Stimulated activated CD4-positive, alpha-beta T cell treated with anti-CD3 and anti-CD28 coated beads, Interleukin-2, amount 100 ng/mL, for 4 hours (primary cell): Measurements from ENCODE around the gene ADGRD1.

Experiments used
- DNase-seq: peaks from one replicate; pipeline ENCODE4 v3.0.0-alpha.2; 2020; ENCODE audit warnings: low read depth

Gene ADGRD1

DNA sequence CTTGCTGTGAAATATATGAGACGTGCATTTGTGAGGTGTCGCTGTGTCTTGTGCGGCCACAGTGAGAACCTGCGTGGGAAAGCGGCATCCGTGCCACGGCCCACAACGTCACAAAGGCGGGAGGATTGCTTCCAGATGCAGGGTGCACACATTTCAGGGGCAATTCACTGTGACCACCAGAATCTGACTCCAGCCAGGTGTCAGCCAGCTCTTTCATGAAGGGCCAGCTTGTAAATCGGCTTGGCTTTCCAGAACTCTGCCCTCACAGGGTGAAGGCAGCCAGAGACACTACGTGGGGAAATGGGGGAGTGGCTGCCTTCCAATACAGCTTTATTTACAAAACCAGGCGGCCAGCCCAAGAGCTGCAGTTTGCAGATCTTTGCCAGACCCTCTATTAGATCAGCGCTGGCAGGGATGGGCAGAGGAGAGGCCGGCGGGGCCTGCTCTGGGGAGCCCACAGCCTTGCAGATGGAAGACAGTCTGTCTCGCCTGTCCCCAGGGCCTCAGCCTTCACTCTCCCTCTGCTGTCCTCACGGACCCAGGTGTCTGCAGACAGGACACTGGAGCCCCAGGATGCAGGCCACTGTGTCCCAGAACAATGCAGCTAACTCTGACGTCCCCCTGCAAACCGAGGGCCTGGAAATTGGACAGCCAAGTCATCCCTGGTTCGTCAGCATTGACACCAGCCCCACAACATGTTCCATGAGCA is 53.5 kb downstream of the ADGRD1 start:
- no peak for DNase-seq

DNA sequence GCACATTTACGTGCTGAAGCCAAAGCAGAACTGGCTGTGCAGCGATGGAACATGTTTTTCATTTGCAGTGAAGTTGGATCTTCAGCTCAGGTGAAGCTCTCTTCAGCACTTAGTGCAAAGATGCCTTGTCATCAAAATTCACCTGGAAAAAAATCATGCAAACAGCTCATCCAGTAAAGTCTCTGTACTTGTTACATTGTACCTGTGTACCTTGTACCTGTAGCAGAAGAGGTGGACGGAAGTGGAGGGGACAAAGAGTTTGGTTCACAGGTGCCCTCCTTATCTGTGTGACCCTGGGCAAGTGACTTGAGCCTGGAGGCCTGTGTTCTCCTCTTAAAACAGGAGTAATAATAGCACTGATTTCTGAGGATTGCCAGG is 54.0 kb downstream of the ADGRD1 start:
- DNase-seq, result no peak

DNA sequence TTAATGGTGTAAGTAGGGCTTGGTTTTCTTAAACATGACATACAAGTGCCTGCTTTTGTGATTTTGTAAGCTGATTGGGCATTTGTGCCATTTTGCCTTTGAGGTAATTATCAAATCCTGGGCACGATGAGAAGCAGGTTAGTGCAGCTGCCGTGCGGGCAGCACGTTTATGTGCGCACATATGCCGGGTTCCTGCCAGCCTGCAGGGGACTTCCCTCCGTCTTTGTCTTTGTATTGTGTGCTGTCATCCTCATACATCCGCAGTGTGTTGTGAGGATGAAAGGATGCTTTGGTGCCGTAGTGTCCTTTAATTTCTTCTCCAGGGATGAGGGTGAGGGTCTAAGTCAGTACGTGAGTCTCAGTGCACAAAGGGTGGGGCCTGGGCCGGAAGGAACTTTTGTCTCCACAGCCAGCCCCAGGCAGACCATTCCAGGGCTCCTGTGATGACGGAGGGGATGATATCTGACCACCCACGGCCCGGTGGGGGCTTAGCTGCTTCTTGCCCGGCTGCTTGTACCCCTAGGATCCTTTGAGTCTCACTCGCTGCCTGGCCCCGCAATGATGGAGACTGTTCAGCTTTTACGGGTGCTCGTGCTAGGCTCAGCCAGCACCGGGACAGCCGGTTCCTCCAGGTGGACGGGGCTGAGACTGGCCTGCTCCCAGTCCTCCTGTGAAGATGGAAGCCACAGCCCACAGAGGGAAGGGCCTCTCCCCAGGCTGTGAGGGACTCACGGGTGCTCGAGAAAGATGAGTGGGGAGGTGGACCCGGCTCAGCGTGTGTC is 54.6 kb downstream of the ADGRD1 start:
- DNase-seq, result no peak

GRCh38 chr12:131008913-131009270 is 55.2 kb downstream of the ADGRD1 start:
- DNase-seq, result no peak

DNA sequence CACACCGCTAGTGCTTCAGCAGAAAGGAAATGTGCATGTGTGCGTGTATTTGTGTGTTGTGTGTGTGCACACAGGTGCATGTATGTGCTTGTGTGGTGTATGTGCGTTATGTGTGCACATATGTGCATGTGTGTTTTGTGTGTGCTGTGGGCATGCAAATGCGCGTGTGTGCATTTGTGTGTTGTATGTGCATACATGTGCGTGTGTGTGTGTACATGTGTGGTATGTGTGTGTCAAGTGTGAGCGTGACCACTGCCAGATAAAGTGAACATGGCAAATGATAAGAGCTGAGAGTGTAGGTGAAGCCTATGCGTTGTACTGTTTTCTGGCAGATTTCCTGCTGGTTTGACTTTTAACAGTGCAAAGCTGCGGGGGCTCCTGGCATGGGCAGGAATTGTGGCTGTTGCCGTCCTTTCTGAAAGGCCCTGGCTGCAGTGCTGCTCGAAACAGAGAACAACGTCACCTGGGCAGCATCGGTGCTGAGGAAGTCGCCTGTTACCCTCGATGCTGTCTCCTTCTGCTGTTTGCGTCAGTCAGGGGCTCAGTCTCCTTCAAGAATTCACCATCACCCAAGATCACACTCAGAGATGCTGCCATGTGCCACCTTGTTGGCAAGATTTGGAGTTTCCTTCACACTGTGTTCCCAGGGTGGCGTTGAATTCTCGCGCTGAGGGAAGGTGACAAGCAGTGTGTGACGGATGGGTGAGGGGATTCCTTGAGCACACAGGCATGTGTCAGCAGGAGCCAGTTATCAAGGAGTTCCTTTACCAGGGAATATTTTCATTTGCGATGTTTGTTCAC is 56.1 kb downstream of the ADGRD1 start:
- DNase-seq, result no peak

- DNase-seq, result no peak
Observed at GRCh38 chr12:131010396-131011131, 56.9 kb downstream of the ADGRD1 start.

GRCh38 chr12:131011165-131012079 is 57.7 kb downstream of the ADGRD1 start:
- no peak for DNase-seq

DNA sequence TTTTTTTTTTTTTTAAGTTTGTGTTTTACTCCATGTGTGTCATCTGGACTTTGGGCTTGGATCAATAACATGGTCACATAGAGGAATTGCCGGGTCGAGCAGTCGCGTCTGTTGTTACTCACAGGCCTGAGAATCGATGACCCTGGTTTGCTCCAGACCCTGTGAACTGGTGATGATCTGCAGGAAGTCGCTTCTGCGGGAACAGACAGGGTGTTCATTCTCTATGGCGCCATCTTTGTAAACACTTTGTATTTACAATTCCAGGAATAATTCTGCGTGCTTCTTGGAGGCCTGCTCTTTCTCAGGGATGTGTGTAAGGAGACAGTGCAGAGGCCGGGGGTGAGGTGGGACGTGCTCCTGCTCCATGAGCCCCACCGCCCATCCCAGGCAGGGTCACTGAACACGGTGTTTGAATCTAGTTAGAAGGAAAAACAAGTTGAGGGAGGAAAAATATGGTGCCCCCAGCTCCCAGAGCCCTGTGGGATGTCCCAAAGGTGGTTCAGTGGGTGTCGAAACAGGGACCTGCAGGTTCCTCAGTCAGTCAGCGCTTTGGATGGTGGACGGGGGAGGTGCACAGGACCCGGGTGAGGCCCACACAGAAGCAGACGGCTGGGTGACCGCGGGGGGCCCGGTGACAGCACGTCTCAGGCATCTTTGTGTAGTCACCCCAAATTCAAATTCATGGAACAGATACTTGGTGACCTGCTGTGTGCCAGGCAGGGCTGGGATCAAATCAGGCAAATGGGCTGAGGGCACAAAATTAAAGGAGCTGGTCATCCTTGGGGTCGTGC is 58.8 kb downstream of the ADGRD1 start:
- no peak for DNase-seq

DNA sequence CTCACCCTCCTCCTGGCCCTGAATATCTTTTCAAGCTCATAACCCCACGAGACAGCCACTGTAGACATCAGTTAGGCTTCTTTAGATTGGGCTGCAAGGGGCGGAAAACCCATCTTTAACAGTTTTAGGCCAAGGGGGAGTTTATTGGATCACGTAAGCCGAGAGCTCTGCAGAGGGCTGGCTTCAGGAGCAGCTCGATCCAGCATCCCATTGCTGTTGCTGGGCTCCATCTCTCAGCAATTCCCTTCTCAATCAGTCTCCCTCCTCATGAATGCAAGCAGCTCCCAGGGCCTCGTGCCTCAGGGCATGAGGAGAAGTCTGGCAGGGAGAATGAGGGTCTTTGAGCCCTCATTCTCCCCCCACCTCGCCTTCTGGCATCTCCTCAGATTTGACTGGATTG is 59.4 kb downstream of the ADGRD1 start:
- DNase-seq, result no peak

- DNase-seq, result no peak
Observed at GRCh38 chr12:131014343-131014742, 60.6 kb downstream of the ADGRD1 start.

DNA sequence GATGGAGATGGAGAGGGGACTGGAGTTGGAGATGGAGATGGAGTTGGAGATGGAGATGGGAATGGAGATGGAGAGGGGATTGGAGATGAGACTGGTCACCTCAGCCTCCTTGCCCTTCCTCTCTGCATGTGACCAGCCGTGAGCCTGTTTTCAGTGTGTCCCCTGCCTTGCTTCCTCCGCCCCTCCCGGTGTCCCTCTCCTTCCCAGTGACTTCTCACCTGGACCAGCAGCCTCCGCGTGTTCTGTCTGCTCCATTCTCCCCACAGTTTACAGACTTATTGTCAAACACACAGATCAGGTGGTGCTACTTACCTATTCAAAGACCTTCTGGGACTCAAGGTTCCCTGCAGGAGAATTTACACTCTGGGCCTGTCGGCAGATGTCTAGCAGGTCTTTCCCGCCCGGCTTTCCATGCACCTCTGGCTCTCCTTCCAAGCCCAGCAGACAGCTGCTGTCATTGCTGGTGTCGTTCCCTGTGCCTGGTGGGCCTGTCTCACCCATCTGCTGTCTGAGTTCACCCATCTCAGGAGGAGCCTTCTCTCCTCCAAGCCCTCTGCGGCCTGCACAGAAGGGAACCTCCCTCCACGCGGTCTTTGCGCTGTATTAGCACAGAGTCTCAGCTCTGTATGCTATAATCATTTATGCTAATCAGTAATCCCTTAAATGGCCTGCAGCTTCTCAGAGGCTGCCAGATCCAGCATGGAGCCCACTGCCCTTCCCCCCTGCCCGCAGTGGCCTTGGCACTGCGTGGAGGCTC is 62.1 kb downstream of the ADGRD1 start:
- no peak for DNase-seq

- DNase-seq, result no peak
Observed at GRCh38 chr12:131017477-131017991, 63.8 kb downstream of the ADGRD1 start.

DNA sequence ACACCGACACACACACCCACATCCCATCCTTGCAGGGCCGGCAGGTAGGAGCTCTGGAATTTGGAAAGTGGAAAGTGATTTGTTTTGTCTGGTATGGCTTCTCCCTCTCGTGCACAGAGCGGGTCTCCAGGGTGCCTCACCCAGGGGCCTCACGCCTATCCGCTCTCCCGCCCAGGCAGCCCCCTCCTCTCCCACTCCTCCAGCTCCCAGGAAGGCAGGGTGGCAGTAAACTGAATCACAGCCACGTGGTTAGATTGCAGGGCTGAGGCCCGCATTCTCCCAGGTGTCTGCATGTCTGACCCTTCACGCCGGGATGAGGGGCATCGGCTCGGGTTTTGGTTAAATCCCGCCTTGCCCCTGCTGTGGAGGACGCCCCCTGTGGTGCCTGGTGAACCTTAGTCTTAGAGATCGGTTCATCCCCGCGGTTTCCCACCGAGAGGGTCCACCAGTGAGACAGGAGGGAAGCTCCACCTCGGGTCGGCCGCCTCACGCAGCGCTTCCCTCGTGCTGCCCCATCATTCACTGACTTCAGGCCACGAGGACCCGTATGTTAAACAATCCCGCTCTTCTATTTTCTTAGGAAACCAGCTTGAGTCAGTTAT is 64.4 kb downstream of the ADGRD1 start:
- DNase-seq, result no peak

DNA sequence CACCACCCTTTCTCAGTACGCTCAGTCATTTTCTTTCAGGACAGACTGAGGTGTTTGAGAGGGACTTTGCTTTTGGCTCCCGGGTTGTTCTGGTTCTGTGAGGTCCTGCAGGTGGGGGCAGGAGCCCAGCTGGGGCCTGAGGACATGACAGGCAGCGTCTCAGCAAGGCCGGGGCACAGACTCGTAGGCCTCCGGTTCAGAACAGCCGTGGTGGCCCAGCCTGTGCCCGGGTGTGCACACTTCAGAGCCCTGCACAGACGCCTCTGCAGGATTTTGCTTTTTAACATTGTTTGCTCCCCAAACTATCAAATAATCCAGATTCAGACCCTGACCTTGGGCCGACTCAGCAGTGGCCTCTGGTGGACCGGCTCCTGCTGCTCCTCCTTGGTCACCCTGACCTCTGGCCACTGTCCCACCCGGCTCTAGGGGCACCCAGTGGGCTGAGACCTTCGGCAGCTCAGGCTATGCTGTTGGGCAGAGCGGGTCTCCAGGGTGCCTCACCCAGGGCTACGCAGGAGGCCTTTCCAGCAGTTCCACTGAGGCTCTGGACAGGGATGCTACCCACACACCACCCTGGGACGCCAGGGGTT is 65.2 kb downstream of the ADGRD1 start:
- DNase-seq, result no peak

- no peak for DNase-seq
Observed at GRCh38 chr12:131020326-131021153, 66.8 kb downstream of the ADGRD1 start.

GRCh38 chr12:131021154-131021541 is 67.4 kb downstream of the ADGRD1 start:
- no peak for DNase-seq

DNA sequence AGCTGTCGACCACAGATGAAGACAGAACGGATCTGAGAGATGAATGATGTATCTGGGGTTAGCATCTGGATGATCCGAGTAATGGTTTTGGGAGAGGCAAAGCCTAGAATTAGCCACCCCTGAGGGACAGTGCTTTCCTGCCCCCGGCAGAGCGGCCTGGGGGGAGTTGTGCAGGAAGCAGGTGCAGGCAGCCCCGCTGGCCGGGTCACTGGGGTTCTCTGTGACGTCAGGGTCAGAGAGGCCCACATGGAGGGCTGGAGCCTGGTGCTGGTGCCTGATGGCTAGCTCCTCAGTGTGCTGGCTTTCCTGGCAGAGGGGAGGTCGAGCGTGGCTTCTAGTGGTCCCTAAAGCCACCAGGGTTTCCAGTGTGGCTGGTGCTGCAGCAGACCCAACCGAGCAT is 70.3 kb downstream of the ADGRD1 start:
- no peak for DNase-seq

GRCh38 chr12:131024721-131025120 is 71.0 kb downstream of the ADGRD1 start:
- no peak for DNase-seq
